Activated naive CD8-positive, alpha-beta T cell (primary cell): ENCODE results near the gene A2M.

Experiments used
- H3K27ac Mint-ChIP-seq: one replicate; pipeline ENCODE4 v1.8.0; 2021; ENCODE audit warnings: mixed read lengths
- H3K27me3 Mint-ChIP-seq: one replicate; pipeline ENCODE4 v1.8.0; 2021; ENCODE audit warnings: mixed read lengths
- H3K36me3 Mint-ChIP-seq: one replicate; pipeline ENCODE4 v1.8.0; 2021; ENCODE audit warnings: mixed read lengths
- H3K4me1 Mint-ChIP-seq: one replicate; pipeline ENCODE4 v1.8.0; 2021; ENCODE audit warnings: low read depth, mixed read lengths
- H3K4me3 Mint-ChIP-seq: one replicate; pipeline ENCODE4 v1.8.0; 2021; ENCODE audit warnings: mild to moderate bottlenecking, mixed read lengths
- H3K9me3 Mint-ChIP-seq: one replicate; pipeline ENCODE4 v1.8.0; 2021; ENCODE audit warnings: low read depth, mixed read lengths

A2M gene

DNA sequence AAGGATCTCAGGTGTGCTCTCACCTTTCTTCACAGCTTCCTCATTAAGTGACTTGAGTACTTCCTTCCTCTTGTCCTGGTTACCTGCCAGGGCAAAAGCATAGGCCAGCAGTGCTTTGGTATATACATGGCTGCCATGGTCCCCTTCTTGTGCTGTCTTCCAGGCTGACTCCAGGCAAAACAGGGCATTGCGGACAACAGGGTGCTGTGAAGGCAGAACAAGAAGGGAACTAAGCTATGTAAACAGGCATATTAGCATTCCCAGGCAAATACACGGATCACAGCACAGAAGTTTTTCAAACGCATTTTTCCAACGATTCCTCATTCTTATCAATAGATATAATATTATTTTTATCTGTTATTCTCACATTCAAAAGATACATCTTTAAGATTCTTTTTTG is 39.0 kb downstream of the A2M start:
- Mint-ChIP-seq H3K27me3 (peaks cover 3% of the 10 kb centered on the region), H3K4me3 (no peak overlapping the region), H3K36me3 (peaks cover 8% of the 10 kb centered on the region), H3K9me3 (no peaks in the 10 kb centered on the region), H3K4me1 (no peaks in the 10 kb centered on the region), H3K27ac (no peak overlapping the region)

DNA sequence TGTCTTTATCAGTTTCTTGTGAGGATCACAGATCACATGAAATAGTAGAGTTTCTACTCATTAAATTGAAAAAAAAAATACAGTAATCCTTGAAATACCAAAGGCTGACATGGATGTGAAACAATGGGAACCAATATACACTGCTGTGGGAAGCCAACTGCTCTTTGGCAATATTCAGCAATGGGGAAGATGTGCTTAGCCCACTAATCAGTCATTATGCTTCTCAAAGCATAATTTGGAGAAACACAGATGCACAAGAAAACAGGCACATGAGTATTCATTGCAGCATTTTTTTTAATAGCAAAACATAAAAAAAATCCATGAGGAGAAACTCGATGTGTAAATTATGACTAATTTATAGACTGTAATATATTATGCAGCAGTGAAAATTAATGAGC is 40.6 kb downstream of the A2M start:
- no peak overlapping the region for H3K27ac Mint-ChIP-seq
- no peaks in the 10 kb centered on the region for H3K27me3 Mint-ChIP-seq
- H3K36me3 Mint-ChIP-seq: peaks cover 5% of the 10 kb centered on the region
- H3K9me3 Mint-ChIP-seq: no peaks in the 10 kb centered on the region
- H3K4me1 Mint-ChIP-seq: no peaks in the 10 kb centered on the region
- no peak overlapping the region for H3K4me3 Mint-ChIP-seq

DNA sequence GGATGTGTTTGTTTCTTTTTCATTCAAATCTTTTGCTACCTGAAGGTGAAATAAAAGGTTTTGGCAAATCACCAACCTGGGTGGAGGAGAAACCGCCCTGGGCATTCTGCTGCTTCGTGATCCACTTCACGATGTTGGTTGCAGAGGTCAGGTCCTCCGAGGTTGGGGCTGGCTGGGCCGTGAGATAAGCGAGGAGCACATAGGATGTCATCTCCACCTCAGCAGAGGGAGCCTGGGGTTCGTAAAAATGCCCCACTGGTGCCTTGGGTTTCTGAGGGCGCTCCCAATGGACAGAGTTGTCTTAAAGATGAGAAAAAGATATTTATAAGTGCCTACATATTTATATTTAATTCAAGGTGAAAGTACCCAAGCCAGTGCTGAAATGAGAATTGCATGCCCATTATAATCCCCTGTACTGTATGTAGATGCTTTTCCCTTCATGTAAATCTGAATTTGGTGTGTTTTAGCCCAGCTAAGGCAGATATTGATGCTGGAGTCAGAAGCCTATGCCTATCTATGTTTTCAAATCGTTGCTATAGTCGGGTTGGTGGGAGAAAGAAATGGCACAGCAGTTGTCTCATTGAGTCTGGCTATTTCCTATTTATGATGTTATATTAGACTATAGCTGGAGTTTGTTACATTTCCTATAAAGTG is 41.1 kb downstream of the A2M start:
- Mint-ChIP-seq H3K4me3 (no peak overlapping the region), H3K4me1 (no peaks in the 10 kb centered on the region), H3K27me3 (no peaks in the 10 kb centered on the region), H3K9me3 (no peaks in the 10 kb centered on the region), H3K27ac (no peak overlapping the region), H3K36me3 (peaks cover 3% of the 10 kb centered on the region)

DNA sequence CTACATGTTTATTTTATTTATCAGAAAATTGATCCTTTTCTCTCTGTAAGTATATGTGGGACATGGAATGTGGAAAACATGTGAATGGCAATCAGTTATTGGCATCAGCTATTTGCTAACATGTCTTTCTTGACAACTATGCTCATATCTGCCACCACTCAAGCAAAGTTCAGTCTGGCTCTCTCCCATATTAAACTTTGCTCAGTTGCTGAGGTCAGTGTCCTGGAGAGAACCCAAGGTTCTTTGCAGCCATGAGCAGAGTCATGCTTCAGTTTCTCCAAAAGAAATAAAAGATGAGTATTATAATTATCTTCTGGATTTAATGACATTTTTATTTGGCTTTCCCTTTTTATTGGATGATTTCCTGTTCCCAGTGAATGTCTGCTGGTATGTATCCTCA is 42.6 kb downstream of the A2M start:
- H3K9me3 Mint-ChIP-seq: no peaks in the 10 kb centered on the region
- H3K27me3 Mint-ChIP-seq: no peaks in the 10 kb centered on the region
- no peaks in the 10 kb centered on the region for H3K4me1 Mint-ChIP-seq
- H3K4me3 Mint-ChIP-seq: no peak overlapping the region
- no peak overlapping the region for H3K27ac Mint-ChIP-seq
- peaks cover 2% of the 10 kb centered on the region for H3K36me3 Mint-ChIP-seq

DNA sequence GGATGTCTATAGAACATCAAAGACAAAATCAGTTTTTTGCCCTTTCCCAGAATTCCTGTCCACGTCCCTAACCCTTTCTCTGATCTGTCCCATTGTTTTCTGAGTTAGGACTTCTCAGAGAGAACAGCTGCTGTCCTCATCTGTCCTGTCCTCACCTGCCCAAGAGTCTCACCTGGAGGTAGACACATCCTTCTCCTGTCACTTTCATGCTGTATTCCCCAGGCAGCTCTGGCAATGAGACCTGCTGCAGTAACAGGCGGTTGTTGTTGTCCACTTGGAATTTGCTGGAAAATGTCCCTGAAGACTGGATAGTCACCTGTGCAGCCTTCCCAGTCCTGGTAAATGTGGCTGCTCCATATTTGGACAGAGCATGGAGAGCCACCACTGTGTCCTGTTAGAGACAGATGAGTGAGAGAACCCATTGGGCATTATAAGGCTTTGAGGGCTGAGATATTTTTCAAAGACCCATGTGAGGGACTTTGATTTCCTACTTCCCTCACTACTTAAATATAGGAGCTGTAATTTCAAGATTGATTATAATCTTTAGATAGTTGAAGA is 43.2 kb downstream of the A2M start:
- no peak overlapping the region for H3K27ac Mint-ChIP-seq
- H3K4me1 Mint-ChIP-seq: no peaks in the 10 kb centered on the region
- H3K27me3 Mint-ChIP-seq: no peaks in the 10 kb centered on the region
- H3K4me3 Mint-ChIP-seq: no peak overlapping the region
- peaks cover 2% of the 10 kb centered on the region for H3K36me3 Mint-ChIP-seq
- H3K9me3 Mint-ChIP-seq: no peaks in the 10 kb centered on the region

DNA sequence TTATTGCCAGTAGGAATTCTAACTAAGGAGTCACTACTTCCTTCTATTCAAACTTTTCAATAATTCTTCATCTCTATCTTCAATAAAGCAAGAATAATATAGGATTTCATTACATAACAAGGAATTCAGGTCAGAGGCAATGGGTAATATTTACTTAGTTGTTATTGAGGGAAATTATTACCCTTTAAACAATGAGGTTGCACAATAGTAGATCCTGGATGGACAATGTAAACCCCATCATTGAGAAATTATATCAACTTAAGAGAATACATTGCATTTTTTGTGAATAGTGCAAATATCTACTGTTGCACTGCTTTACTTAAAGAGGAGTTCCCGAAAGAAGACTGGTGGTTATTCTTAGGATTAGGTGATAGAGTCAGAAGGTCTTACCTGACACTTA is 43.8 kb downstream of the A2M start:
- Mint-ChIP-seq H3K4me1 (no peaks in the 10 kb centered on the region), H3K27me3 (no peaks in the 10 kb centered on the region), H3K9me3 (no peaks in the 10 kb centered on the region), H3K36me3 (peaks cover 2% of the 10 kb centered on the region), H3K27ac (no peak overlapping the region), H3K4me3 (no peak overlapping the region)

DNA sequence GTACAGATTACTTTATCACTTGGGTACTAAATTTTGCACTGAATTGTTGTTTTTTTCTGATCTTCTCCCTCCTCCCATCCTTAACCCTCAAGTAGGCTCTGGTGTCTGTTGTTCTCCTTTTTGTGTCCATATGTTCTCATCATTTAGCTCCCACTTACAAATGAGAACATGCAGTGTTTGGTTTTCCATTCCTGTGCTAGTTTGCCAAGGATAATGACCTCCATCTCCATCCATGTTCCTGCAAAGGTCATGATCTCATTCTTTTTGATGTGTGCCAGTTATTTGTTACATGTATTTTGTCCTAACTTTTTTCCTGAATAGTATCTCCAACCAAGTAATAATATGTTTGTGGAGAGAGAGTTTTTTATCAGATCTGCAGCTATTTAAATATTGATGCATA is 44.2 kb downstream of the A2M start:
- H3K4me1 Mint-ChIP-seq: no peaks in the 10 kb centered on the region
- no peaks in the 10 kb centered on the region for H3K27me3 Mint-ChIP-seq
- no peak overlapping the region for H3K4me3 Mint-ChIP-seq
- H3K36me3 Mint-ChIP-seq: no peaks in the 10 kb centered on the region
- no peak overlapping the region for H3K27ac Mint-ChIP-seq
- no peaks in the 10 kb centered on the region for H3K9me3 Mint-ChIP-seq

DNA sequence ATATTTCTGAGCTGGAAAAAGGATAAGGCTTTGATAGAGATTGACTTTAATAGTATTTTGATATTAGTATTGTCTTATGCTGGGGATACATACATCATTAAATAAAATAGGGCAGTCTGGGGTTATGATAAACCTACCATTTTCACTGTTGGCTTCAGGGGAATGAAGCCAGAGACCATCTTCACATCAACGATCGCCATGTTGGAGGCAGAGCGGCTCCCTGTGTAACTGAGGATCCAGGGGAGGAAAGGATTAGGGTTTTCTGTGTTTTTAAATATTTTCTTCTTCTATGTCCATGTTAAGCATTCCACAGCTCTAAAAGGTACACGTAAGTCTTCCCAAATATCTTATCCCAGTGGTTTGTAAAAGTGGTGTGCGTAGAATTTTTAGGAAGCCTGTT is 45.4 kb downstream of the A2M start:
- H3K27ac Mint-ChIP-seq: no peak overlapping the region
- H3K9me3 Mint-ChIP-seq: no peaks in the 10 kb centered on the region
- H3K36me3 Mint-ChIP-seq: no peaks in the 10 kb centered on the region
- no peak overlapping the region for H3K4me3 Mint-ChIP-seq
- no peaks in the 10 kb centered on the region for H3K4me1 Mint-ChIP-seq
- H3K27me3 Mint-ChIP-seq: no peaks in the 10 kb centered on the region

DNA sequence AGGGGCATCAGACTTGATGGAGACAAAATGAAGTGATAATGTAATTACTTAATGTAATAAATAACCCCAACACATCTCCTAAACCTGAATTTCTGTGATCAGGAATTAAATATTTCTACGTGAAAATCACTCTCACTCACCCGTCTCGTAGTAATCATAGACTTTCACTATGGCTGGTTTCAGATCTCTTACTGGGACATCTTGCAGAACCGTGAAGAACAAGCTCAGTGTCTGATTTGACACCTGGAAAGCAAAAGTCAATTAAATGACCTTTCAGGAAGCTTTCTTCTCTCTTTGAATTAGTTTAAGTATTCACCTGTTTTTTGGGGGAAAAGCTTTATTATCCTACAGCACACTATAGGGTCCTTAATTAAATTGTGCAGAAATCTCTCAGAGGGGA is 47.1 kb downstream of the A2M start:
- Mint-ChIP-seq H3K4me1 (peaks cover 6% of the 10 kb centered on the region), H3K27ac (no peak overlapping the region), H3K4me3 (no peak overlapping the region), H3K9me3 (no peaks in the 10 kb centered on the region), H3K27me3 (no peaks in the 10 kb centered on the region), H3K36me3 (no peaks in the 10 kb centered on the region)

DNA sequence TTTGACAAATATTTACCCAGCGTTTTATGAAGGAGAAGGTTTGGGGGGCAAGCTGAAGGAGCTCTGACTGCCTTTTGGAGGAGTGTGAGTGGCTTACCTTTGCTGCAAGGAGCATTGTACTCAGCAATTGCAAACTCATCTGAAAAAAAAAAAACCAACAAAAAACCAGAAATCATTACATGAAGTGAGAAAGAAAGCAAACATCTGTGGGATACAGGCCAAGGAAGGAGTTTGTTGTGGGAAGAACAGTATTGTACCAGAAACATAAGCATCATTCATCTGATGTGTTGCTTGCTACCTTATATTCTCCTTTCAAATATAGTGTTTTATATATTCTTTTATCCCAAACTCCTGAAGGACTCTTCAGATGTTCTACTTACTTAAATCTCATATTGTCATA is 47.6 kb downstream of the A2M start:
- H3K36me3 Mint-ChIP-seq: no peaks in the 10 kb centered on the region

DNA sequence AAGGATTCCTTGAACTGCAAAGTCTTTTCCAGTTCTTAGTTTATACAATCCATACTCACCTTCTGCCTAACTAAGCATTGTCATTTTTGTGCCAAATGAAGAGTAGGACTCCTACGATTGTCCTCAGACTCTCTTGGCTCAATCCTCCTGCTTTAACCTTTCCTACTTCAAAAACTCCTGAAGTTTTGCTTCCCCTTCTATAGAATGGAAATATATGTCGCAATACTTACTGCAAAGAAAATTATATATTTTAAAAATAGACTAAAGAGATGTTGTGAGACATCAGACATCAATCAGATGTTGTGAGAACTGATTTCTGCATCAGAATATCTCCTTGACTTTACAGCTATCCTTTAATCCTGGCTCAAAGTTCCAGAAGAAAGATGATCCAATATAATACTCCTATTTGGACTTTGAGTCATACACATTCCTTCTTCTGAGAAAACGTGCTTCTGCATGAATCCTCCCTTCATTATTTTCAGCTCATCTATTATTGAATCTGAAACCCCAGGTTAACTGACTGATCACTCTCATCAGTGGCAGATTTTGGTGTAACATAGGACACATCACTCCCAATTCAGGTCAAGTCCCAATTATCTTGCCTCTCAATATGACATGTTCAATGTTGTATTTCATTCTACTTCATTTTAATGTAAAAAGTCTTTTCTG is 48.8 kb downstream of the A2M start:
- Mint-ChIP-seq H3K4me3 (no peak overlapping the region), H3K27me3 (no peaks in the 10 kb centered on the region), H3K27ac (no peak overlapping the region), H3K36me3 (no peaks in the 10 kb centered on the region), H3K9me3 (no peaks in the 10 kb centered on the region), H3K4me1 (peaks cover 9% of the 10 kb centered on the region)

More for the DNA sequence above, 47.6 kb downstream of the A2M start:
- H3K4me1 Mint-ChIP-seq: peaks cover 9% of the 10 kb centered on the region
- peak overlapping the region; percentile 2 for H3K27ac Mint-ChIP-seq
- H3K4me3 Mint-ChIP-seq: no peak overlapping the region
- H3K27me3 Mint-ChIP-seq: no peaks in the 10 kb centered on the region
- H3K9me3 Mint-ChIP-seq: no peaks in the 10 kb centered on the region

DNA sequence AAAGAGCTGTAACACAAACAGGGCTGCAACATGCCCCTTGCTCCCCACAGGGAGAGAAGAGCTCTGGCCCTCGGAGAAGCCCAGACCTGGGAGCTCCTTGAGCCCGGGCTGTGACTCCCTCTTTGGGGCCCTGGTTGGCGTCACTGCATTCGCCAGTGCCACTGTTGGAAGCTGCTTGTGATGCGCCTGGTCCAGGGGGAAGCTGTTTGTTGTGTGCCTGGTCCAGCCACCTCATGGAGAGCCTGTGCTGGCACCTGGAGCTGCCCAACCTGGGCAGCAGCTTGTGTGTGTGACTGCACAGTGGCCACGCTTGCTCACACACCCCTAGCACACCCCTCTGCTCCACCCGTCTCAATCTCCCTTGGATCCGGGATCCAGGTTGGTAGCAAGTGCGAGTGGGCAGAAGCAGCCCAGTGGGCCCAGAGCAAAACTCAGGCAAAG is 49.5 kb downstream of the A2M start:
- H3K9me3 Mint-ChIP-seq: no peaks in the 10 kb centered on the region
- H3K36me3 Mint-ChIP-seq: no peaks in the 10 kb centered on the region
- H3K27me3 Mint-ChIP-seq: no peaks in the 10 kb centered on the region
- peak overlapping the region; percentile 73 for H3K4me3 Mint-ChIP-seq
- no peak overlapping the region for H3K27ac Mint-ChIP-seq
- peaks cover 9% of the 10 kb centered on the region for H3K4me1 Mint-ChIP-seq

DNA sequence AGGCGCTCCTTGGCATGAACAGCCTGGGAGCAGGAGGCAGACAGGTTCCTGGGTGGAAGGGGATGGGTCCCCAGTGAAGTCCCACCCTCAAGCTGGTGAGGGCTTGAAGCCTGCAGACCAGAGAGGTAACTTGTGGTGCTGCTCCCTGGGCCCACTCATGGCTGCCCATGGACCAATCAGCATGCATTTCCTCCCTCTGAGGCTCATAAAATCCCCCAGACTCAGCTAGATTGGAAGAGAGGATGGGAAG is 50.2 kb downstream of the A2M start:
- Mint-ChIP-seq H3K27ac (no peak overlapping the region), H3K9me3 (no peaks in the 10 kb centered on the region), H3K4me1 (peaks cover 9% of the 10 kb centered on the region), H3K27me3 (no peaks in the 10 kb centered on the region), H3K4me3 (peak overlapping the region; percentile 73), H3K36me3 (no peaks in the 10 kb centered on the region)

DNA sequence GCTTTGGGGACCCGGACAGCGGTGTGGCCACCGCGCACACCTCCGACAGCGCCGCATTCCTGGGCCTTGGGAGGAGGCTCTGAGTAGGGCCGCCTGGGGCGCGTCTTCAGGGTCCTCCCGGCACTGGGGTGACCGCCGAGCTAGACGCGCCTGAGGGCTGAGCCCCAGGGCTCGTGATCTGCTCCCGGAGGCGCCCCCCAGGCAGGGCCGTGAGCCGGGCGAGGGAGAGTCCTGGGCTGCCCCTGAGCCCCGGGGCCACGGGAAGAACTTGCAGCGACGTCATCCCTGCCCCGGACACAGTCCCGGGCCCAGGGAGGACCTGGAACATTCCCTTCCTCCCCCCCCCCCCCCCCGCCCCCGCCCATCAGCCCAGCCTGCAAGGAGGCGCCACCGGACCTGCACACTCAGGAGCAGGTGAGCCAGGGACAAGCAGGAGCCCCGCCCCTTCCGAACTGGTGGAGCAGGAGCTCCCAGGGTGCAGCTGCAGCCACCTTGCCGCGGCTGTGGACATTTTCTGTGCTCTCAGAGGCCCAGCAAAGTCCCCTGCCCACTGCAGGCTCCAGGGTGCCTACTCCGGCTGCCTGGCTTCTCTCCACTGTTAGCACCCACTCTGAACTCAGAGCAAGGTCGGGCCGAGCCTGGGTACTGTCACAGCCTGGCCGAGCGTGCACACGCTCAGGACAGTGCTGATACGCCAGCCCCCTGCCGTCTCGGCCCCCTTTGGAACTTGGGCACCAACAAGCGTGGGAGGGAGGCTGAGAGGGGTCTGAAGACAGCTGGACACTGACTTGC is 50.7 kb downstream of the A2M start:
- Mint-ChIP-seq H3K4me3 (peak overlapping the region; percentile 85), H3K27me3 (no peaks in the 10 kb centered on the region), H3K36me3 (no peaks in the 10 kb centered on the region), H3K9me3 (no peaks in the 10 kb centered on the region), H3K4me1 (peaks cover 9% of the 10 kb centered on the region), H3K27ac (no peak overlapping the region)

DNA sequence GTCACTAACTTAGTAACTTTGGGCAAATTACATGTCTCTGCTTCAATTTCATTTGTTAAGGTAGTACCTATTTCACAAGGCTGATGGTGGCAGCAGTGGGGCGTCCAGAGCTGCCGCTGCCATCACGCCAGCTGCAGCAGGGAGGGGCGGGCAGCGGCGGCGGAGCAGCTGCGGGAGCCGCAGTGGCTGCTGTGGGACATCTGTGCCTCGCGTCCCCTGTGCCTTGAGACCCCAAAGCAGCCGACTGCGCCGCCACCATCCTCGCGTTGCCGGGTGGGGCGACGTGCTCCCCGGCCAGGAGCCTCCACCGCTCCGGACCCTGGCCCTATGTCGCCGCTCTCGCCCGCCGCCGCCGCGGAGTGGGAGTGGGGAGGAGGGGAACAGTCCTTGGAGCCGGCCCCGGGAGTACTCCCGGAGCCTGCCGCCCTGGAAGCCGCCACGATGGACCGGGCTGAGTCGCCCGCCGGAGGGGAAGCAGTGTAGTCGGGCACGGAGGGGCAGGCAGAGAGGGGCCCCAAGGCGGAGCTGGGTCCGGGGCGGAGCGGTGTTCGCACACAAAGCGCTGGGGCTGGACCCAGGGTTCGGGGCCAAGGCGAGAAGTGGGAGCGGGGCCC is 51.4 kb downstream of the A2M start:
- H3K27me3 Mint-ChIP-seq: no peaks in the 10 kb centered on the region
- no peaks in the 10 kb centered on the region for H3K9me3 Mint-ChIP-seq
- peak overlapping the region; percentile 85 for H3K4me3 Mint-ChIP-seq
- peaks cover 9% of the 10 kb centered on the region for H3K4me1 Mint-ChIP-seq
- H3K27ac Mint-ChIP-seq: no peak overlapping the region
- no peaks in the 10 kb centered on the region for H3K36me3 Mint-ChIP-seq
